Eye (tissue), 1 donor: ENCODE data around the gene REEP6.
"Not testable (repeated sequence)": the region's sequence is repeated elsewhere in the genome, so short reads cannot be mapped to it uniquely, and the experiment has no call there.

Source experiments
- DNase-seq: peaks from one replicate; pipeline ENCODE4 v3.0.0-alpha.2; 2015

The REEP6 gene

DNA sequence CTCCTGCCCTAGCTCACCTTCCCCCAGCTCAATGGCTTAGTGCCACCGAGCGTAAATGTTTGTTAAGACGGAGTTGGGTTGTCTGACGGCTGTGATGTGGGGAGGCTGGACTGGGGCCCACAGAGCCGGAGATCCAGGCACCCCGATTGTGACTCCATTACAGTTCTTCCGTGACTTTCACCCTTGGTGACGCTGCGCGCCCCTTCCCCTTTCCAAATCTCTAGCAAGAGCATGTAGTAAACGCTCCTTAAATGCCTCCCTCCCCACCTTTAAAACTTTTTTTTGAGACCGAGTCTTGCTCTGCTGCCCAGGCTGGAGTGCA is 829 bp downstream of the REEP6 start:
- peak; percentile 24 for DNase-seq

DNA sequence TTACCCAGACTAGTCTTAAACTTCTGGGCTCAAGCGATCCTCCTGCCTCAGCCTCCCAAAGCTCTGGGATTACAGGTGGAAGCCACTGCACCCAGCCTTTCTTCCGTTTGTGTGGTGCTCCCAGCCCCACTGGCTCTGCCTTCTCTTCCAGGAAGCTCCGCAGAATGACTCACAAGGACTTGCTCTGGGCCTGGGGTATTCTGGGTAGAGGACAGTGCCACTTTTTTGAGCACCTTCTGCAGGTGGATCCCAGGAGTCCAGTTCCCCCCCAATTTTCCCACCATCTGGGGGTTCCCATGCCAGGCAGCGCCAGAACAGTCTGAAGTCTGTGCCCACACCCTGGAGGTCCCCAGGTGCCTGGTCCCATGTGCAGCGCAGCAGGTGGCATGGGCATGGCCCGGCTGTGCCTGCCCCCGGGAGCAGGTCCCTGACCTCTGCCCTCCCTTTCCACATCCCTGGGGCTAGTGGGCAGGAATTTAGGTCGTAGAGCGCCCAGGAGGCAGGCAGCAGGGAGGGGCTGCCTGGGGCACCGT is 1.6 kb downstream of the REEP6 start:
- DNase-seq: peak; percentile 2

GRCh38 chr19:1494115-1494815 is 3.3 kb downstream of the REEP6 start:
- no peak for DNase-seq

GRCh38 chr19:1495051-1495798 is 4.2 kb downstream of the REEP6 start:
- no peak for DNase-seq

GRCh38 chr19:1495799-1496713 is 5.1 kb downstream of the REEP6 start:
- no peak for DNase-seq

DNA sequence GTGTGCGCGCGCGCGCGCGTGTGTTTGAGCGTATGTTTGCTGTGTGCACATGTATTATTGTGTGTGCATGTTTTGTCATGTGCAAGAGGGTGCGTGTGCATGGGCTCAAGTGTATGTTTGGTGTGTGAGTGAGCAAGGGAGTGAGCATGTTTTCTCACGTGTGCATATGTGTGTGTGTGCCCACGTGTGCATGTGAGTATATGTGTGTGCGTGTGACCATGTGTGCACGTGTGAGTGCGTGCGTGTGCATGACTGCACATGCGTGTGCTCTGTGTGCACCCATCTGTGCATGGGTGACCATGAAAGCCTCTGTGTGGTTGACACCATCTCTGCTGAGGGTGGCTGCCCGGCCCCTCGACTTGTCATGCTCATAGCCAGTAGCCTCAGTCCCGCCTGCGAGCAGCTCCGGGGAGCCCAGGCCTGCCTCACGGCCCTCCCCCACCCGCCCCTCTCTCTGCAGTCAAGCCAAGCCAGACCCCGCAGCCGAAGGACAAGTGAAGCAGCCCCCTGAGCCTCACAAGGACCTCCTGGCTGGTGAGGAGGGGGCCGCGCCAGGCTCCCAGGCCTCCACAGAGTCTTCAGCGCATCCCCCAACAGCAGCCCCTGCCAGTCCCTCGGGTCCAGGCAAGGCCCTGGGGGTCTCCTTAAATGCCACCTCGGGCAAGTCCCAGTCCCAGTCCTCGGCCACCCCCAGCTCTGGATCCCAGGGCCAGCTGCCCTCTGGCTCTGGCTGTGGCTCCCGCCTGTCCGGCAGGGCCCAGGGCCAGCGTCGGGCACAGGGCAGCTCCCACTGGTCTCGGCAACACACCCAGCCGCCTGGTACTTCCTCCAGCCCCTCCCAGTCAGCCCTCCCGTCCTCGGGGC is 6.0 kb downstream of the REEP6 start:
- DNase-seq: peak; percentile 15

GRCh38 chr19:1497578-1498235 is 6.7 kb downstream of the REEP6 start:
- no peak for DNase-seq

GRCh38 chr19:1499231-1499630 is 8.2 kb downstream of the REEP6 start:
- not testable (repeated sequence) for DNase-seq

DNA sequence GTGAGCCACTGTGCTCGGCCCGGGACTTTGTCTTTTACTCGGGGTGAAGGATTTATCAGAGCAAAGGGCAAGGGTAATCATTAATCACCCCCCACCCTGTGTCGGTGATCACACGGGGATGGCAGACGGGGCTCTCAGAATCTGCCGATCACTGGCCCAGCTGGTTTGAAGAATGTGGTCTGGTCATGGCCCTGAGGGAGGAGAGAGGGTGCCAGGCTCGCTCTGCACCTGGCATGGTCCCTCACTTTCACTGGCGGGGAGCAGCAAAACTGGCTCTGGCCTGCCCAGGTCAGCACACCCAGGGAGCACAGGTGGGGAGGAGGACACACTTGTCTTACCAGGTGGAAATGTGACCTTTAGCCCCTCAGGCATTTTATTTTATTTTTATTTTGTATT is 10.2 kb downstream of the REEP6 start:
- no peak for DNase-seq

- DNase-seq: no peak
Measured at GRCh38 chr19:1502433-1503088, 11.6 kb downstream of the REEP6 start.

- DNase-seq: peak; percentile 78
Measured at GRCh38 chr19:1503089-1503924, 12.3 kb downstream of the REEP6 start.

DNA sequence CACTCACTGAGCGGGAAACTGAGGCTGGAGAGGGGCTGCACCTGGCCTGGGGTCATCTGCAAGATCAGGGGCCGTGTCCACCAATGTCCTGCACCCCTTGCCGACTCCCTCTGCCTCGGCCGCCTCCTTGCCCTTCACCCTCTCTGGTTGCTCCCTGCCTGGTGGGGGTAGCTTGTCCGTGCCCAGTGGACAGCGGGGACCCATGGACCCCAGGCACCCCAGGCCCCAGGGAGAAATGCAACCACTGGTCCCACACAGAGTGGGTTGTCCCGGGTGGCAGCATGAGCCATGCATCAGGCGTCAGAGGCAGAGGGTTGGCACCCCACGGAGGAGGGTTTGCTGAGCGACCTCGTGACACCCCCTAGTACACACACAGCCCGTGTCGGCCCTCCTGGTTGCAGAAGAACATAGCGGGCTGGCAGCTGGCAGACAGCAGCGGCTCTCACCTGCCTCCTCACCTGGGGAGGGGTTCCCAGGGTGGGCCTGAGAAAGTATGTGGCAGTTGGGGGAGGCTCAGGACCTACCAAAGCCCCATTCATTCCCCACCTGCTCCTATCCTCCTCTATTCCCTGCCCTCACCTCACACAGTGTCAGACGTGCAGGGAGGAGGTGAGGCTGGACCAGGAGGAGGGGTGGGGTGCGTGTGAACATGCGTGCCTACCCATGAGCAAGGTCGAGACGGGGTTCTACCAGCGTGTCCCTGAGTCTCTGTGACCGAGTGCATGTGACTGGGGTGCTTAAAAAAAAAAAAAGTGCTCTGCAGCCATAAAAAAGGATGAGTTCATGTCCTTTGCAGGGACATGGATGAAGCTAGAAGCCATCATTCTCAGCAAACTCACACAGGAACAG is 13.2 kb downstream of the REEP6 start:
- no peak for DNase-seq

- no peak for DNase-seq
Measured at GRCh38 chr19:1505012-1505411, 14.0 kb downstream of the REEP6 start.

DNA sequence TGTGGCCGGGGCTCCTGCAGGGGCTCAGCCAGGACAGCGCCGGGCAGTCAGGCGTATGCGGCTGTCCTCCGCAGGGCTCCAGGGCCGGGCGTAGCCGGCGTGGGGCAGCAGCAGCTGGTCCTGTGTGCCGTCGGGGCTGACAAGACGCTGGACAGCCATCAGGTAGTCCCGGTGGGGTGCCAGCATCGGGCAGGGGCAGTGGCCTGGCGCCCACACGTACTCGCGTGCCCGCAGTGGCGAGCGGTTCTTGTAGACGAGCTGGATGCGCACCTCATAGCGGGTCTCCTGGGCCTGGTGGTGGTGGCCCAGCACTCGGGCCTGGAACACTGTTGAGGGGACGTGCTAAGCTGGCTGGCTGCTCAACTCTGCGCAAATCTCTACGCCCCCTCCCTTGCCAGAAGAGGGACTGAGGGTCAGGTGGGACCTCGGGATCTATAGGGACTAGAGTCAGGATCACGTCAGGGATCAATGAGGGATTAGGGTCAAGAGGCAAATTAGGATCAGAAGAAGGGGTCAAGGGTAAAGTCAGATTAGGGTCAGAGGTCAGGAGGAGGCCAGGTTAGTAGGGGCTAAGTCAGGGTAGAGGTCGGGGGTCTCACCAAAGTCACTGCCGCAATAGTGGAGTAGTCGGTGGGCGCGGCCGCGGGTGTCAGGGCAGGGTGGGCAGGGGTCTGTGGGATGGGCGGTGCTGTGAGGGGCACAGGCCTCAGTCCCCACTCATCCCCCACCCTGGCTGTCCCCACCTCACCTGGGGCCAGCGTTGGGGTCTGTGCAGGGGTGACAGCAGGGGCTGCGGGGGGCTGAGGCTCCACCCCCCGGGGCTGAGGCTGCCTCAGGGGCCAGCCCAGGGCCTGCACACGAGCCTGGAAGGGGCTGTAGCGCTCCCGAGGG is 15.3 kb downstream of the REEP6 start:
- no peak for DNase-seq

DNA sequence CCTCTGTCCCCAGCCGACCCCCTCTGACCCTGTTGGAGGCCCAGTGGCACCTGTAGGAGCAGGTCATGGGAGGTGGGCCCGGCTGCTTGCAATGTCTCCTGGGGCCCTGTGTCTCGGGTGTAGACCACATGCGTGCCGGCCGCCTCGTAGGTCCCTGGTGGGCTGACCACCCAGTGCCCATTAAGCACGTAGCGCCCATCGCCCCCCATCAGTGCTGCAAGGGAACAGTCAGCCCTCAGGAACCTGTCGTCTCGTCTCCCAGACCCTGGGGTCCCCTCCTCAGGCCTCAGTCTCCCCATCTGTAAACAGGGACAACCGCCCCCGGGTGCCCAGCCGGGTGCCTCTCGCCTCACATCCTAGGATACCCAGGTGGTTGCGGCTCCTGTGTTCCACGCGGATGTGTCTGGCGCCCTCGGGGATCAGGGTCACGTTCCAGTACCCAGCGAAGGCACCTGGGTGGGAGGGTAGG is 16.2 kb downstream of the REEP6 start:
- no peak for DNase-seq

- DNase-seq: peak; percentile 99
Measured at GRCh38 chr19:1507763-1508506, 17.0 kb downstream of the REEP6 start.

DNA sequence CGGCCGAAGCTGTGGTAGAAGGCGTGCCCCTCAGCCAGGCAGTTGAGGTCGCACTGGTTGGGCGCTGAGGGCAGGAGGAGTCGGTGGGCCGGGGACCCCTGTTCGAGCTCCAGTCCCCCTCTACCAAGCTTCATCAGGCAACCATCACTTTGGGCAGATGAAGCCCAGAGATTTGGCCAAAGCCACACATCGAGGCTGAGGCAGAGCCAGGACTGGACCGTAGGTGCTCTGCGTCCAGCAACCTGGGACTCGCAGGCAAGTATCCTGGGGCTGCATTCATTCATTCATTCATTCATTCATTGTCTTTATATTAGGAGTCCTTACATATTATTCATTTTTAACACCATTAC is 17.5 kb downstream of the REEP6 start:
- no peak for DNase-seq
